Vagina (tissue), 2 donors: ENCODE measurements around the gene REEP3.

Experiments
- POLR2A ChIP-seq, 2 donors: fragments of 450-650 bp; IDR thresholded peaks; one replicate each; pipeline ENCODE4 v1.6.1; 2017; ENCODE audit warnings: antibody characterized with exemption in 2 of 2, mild to moderate bottlenecking in 2 of 2, moderate library complexity in 2 of 2
- TF ChIP-seq, protein P1 (sequence below), 3 experiments: fragments of 450-650 bp in 2 of 3; fragments of 200-600 bp in 1 of 3; sonication (generic) in 1 of 3; IDR thresholded peaks; one replicate each; pipeline ENCODE4 v1.5.1; 2017 to 2019; ENCODE audit warnings: antibody characterized with exemption in 3 of 3, mild to moderate bottlenecking in 2 of 3, moderate library complexity in 2 of 3

DNA sequence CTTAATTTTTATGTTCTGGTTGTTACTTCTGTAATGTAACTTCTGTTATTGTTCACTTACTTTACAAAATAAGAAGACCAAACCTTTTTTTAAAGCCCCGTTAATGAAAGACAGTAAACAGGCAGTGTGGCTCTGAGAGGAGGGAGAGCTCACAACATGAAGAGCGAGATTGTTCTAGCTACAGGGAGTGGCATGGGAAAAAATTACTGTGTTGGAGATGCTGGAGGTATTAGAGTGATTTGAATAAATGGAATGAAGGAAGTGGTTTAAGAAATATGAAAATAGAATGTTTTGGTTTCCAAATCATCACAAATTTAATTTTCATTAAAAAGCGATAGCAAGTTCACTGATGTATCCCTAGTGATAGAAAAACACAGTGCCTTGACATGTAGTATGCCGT, 31.8 kb downstream of the REEP3 start:
- TF ChIP-seq, protein P1, sequence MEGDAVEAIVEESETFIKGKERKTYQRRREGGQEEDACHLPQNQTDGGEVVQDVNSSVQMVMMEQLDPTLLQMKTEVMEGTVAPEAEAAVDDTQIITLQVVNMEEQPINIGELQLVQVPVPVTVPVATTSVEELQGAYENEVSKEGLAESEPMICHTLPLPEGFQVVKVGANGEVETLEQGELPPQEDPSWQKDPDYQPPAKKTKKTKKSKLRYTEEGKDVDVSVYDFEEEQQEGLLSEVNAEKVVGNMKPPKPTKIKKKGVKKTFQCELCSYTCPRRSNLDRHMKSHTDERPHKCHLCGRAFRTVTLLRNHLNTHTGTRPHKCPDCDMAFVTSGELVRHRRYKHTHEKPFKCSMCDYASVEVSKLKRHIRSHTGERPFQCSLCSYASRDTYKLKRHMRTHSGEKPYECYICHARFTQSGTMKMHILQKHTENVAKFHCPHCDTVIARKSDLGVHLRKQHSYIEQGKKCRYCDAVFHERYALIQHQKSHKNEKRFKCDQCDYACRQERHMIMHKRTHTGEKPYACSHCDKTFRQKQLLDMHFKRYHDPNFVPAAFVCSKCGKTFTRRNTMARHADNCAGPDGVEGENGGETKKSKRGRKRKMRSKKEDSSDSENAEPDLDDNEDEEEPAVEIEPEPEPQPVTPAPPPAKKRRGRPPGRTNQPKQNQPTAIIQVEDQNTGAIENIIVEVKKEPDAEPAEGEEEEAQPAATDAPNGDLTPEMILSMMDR (IDR thresholded peaks at IDR 0.05): no peak
- no peak for TF ChIP-seq POLR2A (IDR thresholded peaks at IDR 0.05)
